Embryonic facial prominence (tissue), 1 donor: ENCODE results near the gene TTC7B.

Source experiments
- DNase-seq: peaks from one replicate; pipeline ENCODE4 v3.0.0-alpha.2; 2016; ENCODE audit errors: extremely low spot score

Gene TTC7B

DNA sequence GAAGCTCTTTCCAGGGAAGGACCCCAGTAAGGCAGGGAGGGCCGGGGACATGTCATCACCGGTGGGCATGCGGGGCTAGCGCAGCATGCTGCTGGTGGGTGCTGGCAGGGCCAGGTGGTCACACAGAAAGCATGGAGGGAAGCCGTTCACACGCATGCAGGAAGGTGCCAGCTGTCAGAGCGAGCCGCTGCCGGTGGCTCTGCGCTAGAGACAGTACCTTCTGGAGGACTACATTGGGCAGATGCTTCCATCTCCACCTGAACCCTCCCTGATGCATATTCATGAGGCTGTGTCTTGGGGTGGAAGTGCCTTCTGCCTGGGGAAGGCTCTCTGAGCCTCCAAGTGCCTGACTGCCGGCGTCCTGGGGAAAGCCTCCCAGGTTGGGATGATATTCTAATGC lies 215.6 kb downstream of the TTC7B start:
- no peak for DNase-seq

DNA sequence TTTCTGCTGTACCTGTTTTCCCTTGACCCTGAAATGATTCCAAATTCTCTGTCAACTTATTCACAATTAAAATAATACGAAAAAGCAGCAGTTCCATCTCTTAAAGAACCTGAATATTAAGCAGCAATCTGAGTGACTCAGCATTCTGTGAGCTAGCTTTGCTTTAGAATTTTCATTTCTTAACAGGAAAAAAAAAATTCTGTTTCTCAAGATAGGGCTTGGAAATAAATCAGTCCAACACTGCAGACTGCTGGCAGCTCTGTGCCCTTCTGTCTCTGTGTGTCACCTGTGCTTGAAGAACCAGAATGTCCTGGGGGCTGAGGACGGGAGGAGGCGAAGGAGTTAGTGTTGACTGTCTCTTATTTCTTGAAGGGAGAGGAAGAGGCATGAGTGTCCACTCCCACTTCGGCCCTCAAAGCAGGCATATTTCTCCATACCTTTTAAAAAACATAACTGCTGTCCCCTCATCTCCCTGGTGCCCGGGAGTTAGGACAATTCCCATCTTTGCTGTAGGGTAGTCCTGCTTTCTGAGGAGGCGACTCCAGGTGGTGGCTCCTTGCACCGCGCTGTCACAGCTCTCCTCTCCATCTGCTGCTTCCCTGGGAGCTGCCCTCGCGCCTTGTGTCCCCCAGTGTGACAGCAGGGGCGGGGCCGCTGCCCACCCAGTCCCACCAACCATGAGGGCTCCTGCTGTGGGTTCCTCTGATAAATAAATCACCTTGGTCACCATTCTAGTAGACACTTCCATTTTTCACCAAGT lies 216.3 kb downstream of the TTC7B start:
- DNase-seq, result no peak

DNA sequence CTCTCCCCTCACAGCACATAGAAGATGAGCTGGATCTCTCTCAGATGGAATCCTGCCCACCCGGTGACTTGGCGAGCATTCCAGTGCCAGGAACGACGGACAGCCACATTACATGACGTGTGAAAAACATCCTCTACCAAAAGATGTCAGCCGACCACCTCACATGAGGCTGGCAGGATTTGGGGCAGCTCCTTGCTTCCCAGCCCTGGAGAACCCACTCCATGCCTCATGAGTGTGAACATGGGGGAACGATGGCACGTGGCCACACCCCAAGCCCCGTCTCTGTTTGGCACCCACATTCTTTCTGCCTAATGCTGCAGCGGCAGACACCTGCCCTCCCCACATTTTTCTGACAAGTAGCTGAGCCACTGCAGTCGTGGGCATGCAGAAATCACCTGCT lies 216.9 kb downstream of the TTC7B start:
- no peak for DNase-seq

DNA sequence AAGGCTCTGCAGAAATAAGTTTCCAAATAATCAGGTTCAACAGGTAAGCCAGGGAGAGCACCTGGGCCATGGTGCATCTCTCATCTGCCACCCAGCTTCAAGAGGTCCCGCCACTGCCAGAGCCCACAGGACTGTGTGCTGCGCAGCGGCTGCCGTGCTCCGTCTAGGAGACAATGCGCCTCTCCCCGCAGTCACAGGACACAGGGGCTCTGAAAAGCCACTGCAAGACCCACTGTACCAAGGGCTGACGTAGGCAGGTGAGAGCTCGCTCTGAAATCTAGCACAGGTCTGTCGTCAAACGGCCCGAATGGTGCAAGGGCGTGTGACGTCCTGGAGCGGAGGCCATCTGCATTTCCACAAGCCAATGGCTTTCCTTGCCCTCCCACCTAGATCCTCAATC lies 218.3 kb downstream of the TTC7B start:
- no peak for DNase-seq

DNA sequence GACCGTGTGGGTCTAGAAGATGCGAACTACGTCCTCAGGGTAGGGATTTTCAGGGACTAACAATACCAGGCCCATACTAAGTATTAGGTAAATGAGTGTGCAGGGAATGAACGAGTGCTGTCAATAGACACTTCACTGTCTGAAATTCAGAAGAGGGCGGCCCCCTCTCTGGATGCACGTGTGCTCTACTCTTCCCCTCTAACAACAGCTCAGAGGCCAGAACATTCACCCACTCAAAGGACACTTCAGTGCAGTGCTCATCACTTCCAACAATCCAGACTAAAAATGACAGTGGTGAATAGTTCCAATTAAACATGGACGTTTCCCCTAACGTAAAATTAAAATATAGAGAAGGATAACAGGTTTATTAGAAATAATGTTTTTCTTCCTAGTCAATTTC lies 219.5 kb downstream of the TTC7B start:
- no peak for DNase-seq

DNA sequence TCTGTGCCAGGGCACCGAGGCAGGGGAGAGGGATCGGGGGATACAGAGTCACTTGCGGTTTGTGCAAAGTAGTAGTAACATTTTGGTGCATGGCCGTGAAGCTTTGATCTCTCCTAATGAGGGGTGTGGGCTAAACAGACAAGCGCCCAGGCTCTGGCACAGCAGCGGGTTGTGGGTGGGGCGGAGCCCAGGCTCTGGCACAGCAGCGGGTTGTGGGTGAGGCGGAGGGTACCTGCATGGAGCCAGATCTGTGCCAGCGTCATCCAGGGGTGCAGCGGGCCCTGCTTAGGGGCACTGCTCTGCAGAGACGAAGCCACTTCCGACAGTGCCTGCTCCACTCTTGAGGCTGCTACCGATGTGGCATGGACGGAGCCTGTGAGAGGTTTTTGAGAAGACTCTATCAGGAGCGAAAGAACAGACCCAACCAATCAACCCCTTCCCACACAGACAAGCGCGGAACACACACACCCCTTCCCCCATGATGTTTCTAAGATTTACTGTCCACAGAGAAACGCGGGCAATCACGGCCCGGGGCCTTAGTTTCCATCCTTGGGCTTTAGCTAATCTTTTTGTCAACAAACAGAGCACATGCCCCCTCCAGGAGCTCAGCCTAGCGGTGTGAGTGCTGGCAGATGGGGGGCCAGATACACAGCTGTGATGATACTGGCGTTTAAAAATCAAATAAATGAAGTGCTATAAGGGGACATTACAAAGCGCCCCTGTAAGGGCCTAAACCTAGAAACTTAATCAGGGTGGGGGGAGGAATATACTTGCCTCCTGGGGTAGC lies 222.8 kb downstream of the TTC7B start:
- no peak for DNase-seq

DNA sequence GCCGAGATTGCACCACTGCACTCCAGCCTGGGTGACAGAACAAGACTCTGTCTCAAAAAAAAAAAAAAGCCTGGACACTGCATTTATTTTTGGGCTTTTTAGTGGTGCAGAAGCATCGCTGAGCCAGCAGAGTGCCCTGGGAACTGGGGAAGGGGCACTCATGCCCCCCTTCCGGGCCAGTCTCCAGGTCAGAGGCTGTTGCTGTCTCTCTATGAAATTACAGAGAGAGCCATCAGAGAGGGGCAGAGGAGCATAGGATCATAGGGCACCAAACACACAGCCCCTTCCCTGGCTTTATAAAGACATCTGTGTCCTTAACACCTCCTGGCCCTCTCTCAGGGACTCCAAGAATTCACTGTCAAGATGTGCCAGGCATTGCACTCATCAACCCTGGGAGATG lies 223.6 kb downstream of the TTC7B start:
- DNase-seq, result no peak

DNA sequence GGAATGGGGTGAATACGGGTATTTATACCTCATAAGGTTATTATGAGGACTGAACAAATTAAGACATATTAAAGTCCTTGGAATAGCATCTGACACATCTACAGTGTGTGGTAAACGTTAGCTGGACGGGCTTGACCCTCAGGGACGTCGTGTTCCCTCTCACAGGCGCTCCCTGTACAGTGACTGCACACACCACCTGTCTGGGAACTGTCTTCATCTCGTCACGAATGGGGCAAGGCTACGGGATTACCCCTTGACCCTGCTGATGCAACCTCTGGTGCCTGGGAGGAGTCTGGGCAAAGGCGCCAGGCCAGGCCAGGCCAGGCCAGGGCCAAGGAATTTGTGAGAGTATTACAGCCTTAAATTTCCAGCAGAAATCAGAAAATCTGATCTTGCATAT lies 228.3 kb downstream of the TTC7B start:
- DNase-seq, result no peak

DNA sequence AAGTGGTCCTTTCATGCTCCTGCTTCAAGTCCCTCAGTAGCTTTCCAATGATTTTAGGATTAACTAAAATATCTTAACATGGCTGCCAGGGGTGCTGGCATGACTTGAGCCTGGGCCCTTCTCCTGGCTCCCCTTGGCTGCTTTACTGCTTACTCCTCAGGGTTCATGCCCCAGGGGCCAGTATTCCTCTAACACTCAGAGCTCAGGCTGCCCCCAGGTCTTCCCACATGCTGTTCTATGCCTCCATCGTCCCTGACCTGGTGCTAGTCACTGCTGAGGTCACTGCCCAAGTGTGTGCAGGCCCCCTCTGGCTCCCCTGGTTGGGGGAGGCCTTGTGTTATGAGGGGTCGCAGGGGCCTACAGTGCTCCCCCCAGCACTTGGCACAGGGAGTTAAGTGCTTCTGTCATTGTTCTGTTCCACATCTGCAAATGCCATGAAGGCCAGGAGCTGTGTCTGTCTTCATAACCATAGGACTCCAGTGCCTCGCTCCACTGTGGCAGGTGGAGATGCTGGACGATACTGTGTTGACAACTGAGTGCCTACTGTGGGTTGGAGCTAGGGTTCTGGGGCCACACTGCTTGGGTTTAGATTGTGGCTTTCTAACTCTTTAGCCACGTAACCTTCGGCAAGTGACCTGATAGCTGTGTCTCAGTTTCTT lies 228.8 kb downstream of the TTC7B start:
- DNase-seq, result no peak

DNA sequence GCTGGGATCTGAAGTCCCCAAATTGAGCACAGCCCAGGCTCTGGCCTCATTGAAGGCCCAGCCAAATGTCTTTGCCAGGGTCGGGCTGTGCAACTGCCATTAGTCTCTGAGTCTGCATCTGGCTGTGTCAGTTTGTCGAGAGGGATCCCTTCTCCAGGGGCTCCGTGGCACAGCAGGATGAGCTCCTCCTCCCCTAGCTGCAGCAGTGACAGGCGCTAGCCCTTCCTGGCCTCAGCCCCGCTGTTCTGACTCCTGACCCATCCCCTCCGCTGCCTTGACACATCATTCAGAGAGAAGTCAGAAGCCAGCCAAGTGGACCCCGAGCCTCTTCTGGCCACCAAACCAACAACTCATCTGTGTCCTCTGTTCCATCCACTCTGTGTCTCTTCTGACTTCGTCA lies 231.1 kb downstream of the TTC7B start:
- DNase-seq, result no peak

DNA sequence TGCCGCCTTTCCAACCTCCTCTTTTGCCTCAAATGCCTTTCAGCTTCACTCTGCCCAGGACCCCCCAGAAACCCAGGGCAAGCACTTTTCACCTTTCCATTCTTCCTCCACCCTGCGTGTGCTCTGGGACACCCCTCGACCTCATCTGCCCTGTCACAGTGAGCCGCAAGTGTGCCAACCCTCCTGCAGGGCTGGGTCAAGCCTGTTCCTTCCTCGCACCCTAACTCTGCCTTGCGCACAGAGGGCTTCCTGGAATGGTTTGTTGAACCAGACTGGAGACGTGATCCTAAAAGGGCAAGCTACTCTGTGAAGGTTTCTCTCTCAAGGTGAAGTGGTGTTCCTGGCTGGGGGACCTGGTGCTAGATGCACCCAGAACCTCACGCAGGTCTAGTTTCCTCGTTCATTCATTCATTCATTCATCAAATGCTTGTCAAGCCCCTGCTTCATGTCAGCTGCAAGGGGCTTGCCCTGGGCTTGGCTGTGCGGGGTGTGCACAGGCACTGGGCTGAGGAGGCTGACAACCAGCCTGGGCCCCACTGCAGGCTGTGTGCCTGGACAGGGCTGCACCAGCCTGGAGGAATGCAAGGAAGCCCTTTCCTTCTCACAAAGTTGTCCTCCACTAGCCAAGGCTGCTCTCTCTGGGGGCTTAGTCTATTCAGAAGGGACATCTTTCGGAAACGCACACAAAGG lies 232.2 kb downstream of the TTC7B start:
- DNase-seq, result no peak

DNA sequence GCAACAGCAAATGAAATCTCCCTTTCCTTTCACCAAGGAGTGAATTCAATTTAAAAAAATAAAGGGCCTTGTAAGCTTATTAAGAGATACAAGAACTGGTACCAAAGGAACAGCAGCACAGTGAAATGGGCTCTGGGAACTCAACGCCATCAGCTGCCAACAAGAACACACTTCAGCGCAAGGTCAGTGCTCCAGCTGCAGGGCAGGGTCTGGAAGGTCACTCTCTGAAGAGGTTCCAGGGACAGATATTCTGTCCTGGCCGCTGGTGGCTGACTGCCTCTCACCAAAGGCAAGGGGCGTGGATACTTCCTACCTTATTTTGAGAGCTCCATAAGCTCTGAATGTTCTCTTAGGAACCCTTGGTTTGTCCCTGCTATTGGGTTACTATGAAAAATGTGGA lies 232.8 kb downstream of the TTC7B start:
- DNase-seq, result no peak

DNA sequence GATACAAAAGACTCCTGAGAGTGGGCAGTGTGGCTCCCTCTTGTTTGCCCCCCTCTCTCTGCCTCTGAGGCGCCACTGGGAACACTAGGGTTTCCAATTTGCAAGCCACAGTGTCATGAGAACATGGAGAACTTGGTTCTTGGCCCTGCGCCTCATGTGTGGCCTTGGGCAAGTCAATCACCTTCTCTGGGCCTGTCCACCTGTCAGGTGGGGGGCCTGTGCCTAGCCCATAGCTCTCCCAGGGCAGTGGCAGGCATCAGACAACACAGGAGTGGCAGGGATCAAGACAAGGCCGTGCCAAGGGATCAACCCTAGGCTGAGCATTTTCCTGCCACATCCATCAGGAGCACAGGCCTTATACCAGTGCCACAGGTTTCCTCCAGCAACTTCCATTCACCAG lies 234.1 kb downstream of the TTC7B start:
- no peak for DNase-seq

DNA sequence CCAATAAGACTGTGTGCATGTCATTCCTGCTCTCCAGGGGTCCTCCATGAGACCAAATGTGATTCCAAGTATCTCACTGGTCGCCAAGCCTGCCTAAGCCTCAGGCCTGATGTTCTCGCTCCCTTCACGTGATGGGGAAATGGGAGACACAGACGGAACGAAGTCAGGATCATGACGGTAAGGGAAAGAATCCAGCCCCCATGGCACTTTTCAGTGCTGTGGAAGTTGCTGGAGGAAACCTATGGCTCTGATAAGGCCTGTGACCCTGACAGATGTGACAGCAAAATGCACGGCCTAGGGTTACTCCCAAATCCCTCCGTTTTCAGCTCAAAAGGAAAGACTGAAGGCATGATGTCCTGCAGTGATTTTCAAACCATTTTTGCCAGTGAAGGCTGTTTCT lies 234.5 kb downstream of the TTC7B start:
- DNase-seq, result no peak

DNA sequence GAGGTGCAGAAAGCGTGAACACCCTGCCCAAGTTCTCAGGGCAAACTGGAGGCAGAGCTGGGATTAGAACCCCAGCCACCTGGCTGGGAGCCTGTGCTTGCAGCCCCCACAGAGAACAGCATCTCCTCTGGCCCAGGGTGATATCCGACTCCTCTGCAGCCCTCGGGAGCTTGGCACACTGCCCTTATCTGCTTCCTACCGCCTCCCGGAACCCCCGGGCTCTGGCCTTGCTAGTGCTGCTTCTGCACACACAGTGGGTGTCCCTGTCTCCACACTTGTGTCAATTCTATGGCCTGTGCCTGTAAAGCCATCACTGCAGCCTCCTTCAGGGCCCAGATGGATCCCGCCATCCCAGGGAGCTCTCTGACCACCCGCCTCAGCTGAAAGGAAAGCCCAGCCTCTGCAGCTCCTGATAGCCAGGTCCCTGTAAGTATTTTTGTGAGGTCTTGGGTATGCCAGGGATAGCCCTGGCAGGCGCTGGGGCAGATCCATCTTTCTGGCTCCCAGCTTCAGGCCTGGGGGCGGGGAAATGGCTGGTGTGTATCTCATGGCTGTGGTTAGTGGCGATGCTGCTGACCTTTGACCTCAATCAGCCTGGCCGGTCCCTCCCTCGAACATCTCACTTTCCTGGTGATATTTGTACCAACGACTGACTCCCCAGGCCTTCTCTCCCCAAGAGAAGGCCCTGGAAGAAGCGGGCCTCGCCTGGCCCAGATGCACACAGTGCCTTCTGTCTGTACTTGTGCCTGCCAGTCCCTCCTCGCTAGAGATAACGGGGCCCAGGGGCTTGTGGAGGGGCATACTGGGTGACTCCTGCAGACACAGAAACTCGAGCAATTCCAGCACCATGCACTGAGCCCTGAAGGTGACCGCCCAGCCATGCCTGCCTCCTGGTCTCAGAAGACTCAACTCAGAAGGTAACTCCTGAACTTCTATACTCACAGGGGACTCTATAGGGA lies 235.6 kb downstream of the TTC7B start:
- no peak for DNase-seq

DNA sequence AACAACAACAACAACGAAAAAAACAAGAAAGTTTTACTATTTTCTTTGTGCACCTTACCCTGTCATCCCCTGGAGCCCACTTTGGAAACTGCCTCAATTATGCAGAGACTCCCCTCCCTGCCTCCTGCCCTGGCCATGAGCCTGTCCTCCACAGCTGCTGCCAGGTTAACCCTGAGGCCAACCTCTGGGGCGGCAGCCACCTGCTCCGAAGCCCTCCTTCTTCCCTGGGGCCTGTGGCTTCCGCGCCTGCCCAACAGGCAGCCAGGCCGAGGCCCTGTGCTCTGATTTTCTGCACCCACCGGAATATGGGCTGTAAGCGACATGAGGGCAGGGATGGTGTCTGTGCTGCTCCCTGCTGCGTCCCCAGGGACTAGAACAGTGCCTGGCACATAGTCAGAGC lies 236.4 kb downstream of the TTC7B start:
- DNase-seq, result no peak

DNA sequence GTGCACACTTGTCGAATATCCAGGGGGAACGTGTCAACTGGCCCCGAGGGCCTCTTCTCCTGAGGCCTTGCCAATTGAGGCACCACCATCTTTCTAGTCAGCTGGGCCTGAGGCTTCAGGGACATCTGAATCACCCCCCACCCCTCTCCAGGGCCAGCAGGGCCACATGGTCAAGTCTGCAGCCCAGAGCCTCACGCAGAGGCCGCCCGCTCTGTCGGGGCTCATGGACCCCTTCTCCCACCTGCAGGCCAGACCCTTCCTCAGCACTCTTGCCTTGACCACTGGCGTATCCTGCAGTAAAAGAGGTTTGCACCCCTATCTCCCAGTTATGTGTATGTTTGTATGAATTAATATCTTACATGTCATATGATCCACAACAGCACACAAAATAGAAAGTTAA lies 237.1 kb downstream of the TTC7B start:
- DNase-seq, result no peak

DNA sequence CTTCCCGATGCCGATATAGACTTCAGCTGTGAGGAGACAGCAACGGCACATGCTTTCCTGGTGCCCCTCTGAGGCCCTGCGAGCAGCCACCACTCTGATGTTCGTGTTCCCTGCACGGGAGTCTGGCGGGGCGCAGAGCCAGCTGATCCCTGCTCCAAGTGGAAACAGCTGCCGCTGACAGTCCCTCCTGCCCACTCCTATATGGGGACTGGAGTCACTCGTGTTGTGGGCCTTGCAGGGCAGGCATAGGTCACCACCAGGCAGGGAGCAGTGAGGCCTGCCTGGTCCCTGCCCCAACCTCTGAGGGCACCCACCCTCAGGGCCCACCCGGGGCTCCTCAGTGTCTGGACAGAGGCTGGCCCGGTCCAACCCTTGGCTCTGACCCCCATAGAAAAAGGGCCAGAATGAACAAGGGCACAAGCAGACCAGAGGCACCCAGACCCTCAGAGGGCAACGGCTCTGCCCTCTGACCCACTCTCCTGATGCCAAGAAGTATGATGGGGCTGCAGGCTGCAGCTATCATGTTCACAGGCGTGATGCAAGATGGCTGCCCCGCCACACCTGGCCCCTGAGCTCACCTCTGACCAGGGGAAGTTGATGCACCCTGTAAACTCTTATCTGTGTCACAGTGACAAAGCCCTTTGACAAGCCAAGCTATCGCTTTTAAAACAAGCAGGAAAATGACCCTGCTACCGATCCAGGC lies 237.8 kb downstream of the TTC7B start:
- DNase-seq, result no peak

DNA sequence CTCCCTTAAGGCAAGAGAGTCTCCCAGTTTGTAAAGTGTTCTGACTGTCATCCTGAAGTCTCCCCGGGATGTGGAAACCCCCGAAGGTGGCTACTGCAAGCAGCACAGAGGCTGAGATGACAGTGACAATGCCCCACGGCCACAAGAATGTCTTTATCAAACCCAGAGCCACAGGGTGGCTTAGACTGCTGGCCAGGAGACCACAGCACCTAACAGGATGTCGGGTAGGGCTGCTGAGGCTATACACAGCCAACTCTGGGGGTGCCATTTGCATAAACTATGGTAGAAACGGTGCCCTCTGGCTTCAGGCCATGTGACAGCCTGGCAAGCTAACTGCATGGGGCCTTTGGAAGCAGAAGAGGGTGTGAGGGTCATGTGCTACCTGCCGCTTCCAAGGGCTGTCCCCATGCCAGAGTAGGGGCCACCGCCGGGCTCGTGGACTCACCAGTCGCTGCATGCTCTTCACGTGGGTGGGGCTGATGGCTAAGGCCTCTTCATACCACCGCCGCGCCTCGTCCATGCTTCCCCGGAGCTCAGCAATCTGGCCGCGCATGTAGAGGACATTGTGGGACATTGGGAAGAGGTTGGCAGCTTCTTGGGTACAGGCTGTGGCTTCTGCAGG lies 238.5 kb downstream of the TTC7B start:
- no peak for DNase-seq
